NCI-H1105 (cell line): ENCODE data around the gene LYPD3.
A peak's percentile ranks its signal among the peaks of the same experiment; 100 is the strongest.
"Not testable (repeated sequence)": the region's sequence is repeated elsewhere in the genome, so short reads cannot be mapped to it uniquely, and the experiment has no call there.

ENCODE experiments used
- DNase-seq: peaks from one replicate; lab custom pipeline; 2025; lab: John Stamatoyannopoulos, UW

The LYPD3 gene

DNA sequence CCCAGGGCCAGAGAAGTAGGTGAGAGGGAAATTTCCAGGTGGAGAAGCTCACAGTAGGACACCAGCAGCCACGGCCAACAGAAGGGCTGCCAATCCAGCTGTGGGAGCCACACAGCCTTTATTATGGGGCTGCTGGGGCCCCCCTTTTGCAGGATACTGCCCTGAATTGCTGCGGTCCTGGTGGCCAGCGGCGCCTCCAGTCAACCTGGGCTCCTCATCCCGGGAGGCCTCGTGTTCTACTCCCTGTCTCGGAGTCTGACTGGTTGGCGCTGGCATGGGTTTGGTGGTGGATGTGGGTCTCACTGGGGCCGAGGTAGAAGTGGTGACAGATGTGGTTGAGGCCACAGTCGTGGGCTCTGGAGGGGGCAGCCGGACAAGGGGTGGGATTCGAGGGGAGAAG is 4.1 kb downstream of the LYPD3 start:
- no peak for DNase-seq

DNA sequence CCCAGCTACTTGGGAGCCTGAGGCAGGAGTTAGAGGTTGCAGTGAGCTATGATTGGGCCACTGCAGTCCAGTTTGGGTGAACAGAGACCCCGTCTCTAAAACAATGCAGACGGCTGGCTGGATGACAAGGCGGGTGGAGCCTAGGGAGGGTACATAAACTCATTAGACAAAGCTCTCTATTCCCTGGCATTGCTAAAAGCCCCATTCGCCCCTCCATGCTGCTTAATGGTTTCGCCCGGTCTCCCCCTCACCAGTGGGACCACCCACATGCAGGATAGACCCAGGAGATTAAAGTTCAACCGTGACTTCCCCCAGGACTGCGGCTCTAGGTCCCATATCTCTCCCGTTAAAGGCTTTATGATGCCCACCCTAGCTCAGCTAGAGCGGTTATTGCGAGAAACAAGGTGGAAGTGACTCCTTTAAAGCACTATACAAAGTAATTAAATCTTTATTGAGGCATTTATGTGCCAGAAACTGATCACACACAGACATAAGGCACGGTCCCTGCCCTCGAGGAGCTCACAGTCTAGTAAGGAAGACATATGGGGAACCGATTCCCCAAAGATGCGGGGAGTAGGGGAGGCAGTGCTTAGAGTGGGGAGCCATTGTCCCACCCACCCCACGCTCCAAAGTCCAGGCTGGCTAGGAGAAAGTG is 4.9 kb downstream of the LYPD3 start:
- DNase-seq: no peak

- no peak for DNase-seq
Measured at GRCh38 chr19:43457809-43458208, 7.6 kb downstream of the LYPD3 start.

GRCh38 chr19:43455321-43456113 is 9.9 kb downstream of the LYPD3 start:
- DNase-seq: no peak

- no peak for DNase-seq
Measured at GRCh38 chr19:43454031-43454430, 11.4 kb downstream of the LYPD3 start.

GRCh38 chr19:43452582-43452981 is 12.8 kb downstream of the LYPD3 start:
- DNase-seq: no peak

DNA sequence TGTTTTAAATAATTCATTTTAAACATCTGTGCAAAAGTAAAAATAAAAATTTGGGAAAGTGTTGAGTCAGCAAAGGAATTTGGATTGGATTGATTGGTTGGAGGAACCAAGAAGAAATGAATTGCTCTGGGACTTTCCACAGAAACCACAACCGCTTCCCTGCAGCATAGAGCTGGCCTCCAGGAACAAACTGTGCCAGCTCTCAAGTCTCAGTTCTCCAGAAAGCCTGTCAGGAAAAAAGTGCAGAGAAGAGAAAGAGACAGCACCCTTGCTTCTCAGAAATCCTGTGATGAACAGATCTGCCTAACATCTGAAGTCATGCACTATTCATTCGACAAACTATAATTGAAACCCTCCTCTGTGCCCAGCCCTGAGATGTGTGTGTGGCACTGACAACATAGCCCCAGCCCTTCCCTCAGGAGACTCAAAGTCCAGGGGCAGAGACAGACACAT is 14.8 kb downstream of the LYPD3 start:
- DNase-seq: no peak

- no peak for DNase-seq
Measured at GRCh38 chr19:43447655-43448054, 17.8 kb downstream of the LYPD3 start.

GRCh38 chr19:43446746-43447489 is 18.5 kb downstream of the LYPD3 start:
- DNase-seq: peak; percentile 53

DNA sequence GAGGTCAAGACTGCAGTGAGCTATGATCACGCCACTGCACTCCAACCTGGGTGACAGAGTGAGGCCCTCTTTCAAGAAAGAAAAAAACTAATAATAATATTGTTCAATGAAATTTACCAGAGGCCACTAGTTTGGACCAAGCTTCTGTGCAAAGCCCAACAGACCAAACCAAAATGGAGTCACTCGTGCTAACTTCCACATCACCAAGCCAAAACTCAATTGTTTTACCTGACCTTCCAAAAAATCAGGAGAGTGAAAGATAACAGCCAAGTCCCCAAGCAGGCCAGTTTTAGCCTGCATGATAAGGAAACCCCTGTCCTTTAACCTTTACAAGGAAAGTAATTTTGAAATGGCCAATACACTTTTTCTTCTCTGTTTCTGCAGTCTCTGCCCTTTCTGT is 20.0 kb downstream of the LYPD3 start:
- no peak for DNase-seq

DNA sequence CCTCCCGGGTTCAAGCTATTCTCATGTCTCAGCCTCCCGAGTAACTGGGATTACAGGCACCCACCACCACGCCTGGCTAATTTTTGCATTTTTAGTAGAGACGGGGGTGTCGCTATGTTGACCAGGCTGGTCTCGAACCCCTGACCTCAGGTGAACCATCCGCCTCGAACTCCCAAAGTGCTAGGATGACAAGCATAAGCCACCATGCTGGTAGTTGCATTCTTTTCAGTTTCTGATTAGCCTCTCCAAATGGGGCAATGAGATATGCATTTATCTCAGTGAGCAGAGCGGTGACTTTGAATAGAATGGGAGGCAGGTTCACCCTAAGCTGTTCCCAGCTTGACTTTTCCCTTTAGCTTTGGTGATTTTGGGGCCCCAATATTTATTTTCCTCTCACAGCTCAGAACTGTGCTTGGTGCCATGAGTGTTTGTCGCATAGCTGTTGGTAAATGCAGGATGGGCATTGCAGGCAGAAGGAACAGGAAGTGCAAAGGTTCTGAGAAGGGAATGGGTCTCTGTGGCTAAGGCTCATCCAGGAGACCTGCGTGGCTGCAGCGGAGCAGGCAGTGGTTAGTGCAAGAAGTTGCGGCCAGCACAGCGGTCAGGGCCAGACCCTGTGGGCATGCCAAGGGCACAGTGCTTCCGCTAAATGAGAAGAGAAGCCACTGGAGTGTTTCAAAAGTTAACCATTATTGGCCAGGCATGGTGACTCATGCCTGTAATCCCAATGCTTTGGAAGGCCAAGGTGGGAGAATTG is 20.7 kb downstream of the LYPD3 start:
- no peak for DNase-seq

- DNase-seq: not testable (repeated sequence)
Measured at GRCh38 chr19:43444091-43444490, 21.3 kb downstream of the LYPD3 start.

- DNase-seq: no peak
Measured at GRCh38 chr19:43441716-43442115, 23.7 kb downstream of the LYPD3 start.

DNA sequence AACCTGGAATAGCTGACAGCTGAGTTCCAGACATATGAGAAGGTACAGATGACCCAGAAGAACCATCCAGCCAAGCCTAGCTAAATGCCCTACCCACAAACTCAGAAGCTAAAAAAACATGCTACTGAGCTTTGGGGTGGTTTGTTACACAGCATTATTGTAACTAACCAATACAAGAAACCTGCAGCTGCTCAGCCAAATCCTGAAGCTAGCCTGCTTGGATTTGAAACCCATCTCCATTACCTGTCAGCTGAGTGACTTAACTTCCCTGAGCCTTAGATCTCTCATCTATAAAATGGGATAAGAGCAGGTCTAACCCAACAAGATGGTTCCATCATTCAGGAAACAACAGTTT is 25.7 kb downstream of the LYPD3 start:
- DNase-seq: no peak

GRCh38 chr19:43439032-43439708 is 26.2 kb downstream of the LYPD3 start:
- DNase-seq: no peak

- DNase-seq: no peak
Measured at GRCh38 chr19:43438291-43439031, 26.9 kb downstream of the LYPD3 start.

- no peak for DNase-seq
Measured at GRCh38 chr19:43437712-43438111, 27.7 kb downstream of the LYPD3 start.

GRCh38 chr19:43437284-43437683 is 28.1 kb downstream of the LYPD3 start:
- DNase-seq: not testable (repeated sequence)

DNA sequence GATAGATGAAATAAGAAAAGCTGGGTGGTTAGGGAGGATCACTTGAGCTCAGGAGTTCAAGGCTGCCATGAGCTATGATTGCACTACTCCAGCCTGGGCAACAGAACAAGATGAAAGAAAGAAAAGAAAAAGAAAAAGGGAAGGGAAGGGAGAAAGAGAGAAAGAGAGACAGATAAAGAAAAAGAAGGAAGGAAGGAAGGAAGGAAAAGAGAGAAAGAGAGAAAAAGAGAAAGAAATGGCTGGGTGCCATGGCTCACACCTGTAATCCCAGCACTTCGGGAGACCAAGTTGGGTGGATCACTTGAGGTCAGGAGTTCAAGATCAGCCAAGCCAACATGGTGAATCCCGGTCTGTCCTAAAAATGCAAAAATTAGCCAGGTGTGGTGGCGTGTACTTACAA is 29.6 kb downstream of the LYPD3 start:
- DNase-seq: no peak

- DNase-seq: no peak
Measured at GRCh38 chr19:43433689-43434088, 31.7 kb downstream of the LYPD3 start.

DNA sequence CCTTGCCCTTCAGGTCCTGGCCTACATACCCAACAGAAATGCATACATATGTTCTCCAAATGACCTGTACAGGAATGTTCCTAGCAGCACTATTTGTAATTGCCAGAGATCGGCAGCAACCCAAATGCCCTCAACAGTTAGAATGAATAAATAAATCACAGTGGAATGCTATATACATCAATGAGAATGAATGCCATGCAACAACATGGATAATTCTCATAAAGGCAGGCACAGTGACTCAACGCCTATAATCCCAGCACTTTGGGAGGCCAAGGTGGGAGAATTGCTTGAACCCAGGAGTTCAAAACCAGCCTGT is 32.1 kb downstream of the LYPD3 start:
- no peak for DNase-seq
